Body of pancreas (tissue), 4 donors: ENCODE measurements around the gene MPHOSPH8.

Experiments used
- POLR2A ChIP-seq, 3 donors: fragments of 450-650 bp; IDR thresholded peaks; one replicate each; pipeline ENCODE4 v1.6.1; 2016; ENCODE audit warnings: antibody characterized with exemption in 3 of 3, mild to moderate bottlenecking in 2 of 3
- TF ChIP-seq, protein P1 (sequence below), 7 experiments: fragments of 450-650 bp in 4 of 7; fragments of 200-600 bp in 3 of 7; sonication (generic) in 3 of 7; IDR thresholded peaks; one replicate each; pipeline ENCODE4 v1.5.1; 2016 to 2019; ENCODE audit warnings: antibody characterized with exemption in 7 of 7

DNA sequence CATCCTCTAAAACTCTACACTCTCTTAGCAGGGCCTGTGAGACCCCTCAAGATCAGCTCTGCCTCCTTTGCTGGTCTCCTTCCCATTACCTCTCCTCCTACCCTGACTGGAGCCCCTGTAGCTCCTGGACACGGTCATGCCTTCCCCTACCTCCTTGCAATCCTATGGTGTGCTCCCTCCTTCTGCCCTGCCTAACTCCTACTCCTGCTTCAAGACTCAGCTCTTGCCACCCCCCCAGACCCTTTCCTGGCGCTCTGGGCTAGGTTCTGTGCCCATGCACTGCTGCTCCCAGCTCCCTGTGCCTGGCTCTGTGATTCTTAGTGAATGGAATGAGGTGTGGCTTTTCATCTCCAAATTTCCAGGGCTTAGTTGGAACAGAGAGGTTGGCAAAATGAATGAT, 44.1 kb upstream of the MPHOSPH8 start:
- TF ChIP-seq POLR2A (IDR thresholded peaks at IDR 0.05), result no peak
- TF ChIP-seq, protein P1, sequence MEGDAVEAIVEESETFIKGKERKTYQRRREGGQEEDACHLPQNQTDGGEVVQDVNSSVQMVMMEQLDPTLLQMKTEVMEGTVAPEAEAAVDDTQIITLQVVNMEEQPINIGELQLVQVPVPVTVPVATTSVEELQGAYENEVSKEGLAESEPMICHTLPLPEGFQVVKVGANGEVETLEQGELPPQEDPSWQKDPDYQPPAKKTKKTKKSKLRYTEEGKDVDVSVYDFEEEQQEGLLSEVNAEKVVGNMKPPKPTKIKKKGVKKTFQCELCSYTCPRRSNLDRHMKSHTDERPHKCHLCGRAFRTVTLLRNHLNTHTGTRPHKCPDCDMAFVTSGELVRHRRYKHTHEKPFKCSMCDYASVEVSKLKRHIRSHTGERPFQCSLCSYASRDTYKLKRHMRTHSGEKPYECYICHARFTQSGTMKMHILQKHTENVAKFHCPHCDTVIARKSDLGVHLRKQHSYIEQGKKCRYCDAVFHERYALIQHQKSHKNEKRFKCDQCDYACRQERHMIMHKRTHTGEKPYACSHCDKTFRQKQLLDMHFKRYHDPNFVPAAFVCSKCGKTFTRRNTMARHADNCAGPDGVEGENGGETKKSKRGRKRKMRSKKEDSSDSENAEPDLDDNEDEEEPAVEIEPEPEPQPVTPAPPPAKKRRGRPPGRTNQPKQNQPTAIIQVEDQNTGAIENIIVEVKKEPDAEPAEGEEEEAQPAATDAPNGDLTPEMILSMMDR (IDR thresholded peaks at IDR 0.05), result no peak
